Caki2 (cell line): Measurements from ENCODE around the gene FAM168A. TPM values are rescaled to one million over a fixed set of nuclear protein-coding genes. Genes with fewer than 3 reads are reported as not detected.

Source experiments
- DNase-seq: peaks from one replicate; pipeline ENCODE4 v3.0.0-alpha.2; 2015; ENCODE audit warnings: low read depth
- in situ Hi-C: cut with HindIII; loops from 2 replicates; pipeline ENCODE4 v1.10.0; 2016; ENCODE audit warnings: low sequenced_read_pairs, low pct_unique_long_range_greater_than_20kb, mixed read lengths
- total RNA-seq: library from RNA; depleted of rRNA; stranded (reverse); fragments of >200 nt; shearing (Covaris generic); gene quantifications from 2 replicates; pipeline ENCODE4 v1.2.3, GENCODE V29; 2014; ENCODE audit warnings: low replicate concordance

Gene FAM168A
- total RNA-seq, 1 experiment from 2014 or later = 9.2 TPM

DNA sequence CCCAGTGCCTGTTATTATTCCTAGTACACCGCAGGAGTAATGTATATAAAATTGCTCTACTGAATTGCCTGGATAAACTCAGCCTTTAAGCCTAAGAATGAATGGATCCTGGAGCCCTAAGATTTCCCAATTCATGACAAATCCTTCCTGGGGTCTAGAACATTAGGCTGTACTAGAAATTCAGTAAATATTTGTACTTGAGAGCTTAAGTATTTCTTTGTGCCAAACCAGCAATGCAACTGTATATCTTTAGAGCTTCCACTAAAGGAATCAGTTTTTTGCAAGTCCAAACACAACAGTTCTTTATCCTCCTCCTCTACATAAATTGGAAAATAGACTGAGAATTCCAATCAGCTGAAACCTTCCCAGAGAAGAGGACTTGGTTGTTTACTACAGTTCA lies 65.6 kb downstream of the FAM168A start:
- in situ Hi-C loops = no loop called here
- DNase-seq = no peak

DNA sequence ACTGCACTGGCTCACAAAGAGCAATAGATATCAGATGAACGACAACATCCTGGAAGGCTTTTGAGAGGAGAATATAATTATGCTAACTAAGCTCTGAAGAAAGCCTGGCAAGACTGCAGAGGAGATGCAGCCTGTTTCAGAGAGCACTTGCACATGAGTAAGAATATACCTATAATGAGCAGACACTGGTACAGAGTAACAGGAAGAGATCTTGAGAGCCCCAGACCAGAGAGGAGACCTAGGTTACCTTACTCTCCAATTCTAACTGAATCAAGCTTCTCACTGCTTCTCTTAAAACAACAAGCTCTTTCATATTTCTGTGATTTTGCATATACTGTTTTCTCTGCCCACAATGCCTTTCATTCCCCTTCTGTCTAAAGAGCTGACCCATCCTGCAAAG lies 66.5 kb downstream of the FAM168A start:
- in situ Hi-C loops = no loop called here
- DNase-seq = no peak

DNA sequence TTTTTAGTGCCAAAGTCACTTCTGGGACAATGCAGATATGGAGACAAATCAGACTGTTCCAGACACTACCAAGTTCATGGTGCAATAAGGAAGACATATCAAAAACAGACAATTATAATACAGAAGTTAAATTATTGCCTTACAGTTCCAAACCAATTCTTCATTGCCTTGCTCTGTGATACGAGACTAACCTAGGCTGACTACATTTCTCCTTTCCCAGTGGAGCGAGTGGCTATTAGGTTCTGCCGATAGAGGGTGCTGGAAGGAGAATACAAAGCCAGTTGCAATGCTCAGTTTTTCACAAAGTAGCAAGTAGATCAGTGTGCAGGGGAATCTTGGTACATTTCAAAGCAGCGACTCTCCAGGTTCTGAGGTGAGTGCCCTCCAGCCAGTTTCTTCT lies 67.8 kb downstream of the FAM168A start:
- in situ Hi-C loops = no loop called here

DNA sequence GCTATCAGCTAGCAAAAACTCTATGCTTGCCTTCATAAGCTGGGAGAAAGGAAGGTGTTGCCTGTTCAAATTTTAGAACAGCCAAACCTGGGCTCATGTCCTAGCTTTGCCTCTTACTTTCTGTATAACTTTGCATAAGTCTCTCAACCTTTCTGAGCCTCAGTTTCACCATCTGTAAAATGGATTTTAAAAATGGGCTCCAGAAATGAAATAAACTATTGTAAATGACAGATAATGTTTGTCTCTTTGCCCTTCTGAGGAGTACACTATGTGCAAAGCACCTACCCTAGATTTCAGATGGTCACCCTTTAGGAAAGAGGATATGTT lies 68.7 kb downstream of the FAM168A start:
- no peak for DNase-seq

More for the DNA sequence above, 67.8 kb downstream of the FAM168A start:
- no peak for DNase-seq

DNA sequence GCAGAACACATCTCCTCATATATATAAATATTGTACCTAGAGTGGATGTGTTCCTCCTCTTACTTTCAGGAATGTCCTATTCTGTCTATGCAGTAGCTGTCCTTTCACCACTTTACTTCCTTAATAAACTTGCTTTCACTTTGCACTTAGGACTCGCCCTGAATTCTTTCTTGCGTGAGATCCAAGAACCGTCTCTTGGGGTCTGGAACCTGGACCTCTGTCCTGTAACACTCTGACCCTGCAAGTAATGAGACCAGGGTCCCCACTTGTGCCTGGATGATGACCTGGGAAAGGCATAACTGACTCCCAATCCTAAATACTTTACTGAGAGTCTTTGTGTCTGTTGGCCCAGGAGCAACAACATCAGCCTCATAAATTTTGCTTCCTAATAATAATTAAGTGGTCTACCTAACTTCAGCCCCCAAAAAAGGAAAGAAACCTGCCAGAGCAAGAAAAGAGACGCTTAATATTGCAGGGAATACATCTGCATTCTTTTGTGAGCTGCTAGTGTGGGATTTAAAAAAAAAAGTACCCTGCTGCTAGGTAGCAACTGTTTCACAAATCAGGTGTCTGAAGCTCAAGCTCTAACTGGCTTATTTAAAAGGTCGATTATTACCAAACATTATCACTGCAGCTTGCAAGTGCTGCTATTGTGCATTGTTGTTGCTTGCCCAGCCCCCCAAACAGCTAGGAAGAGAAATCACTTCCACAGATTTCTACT lies 69.3 kb downstream of the FAM168A start:
- in situ Hi-C loops = no loop called here
- DNase-seq = no peak

More for the DNA sequence above, 68.7 kb downstream of the FAM168A start:
- in situ Hi-C loops = no loop called here

DNA sequence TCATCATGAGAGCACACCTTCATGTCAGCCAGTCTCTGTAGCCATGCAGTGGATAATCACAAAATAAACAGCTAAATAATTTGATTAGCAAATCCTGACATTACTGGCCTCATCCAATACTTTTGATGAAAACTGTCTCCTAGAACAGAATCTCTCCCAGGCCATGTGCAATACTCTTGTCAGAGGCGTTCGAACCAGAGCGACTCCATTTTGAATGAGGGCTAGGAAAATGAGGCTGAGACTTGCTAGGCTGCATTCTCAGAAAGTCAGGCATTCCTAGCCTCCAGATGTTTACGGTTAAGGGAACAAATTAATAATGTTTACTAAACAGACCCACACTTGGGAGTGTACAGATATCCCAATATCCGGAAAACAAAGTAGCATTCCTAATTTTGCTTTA lies 69.9 kb downstream of the FAM168A start:
- no peak for DNase-seq
- in situ Hi-C loops = no loop called here

DNA sequence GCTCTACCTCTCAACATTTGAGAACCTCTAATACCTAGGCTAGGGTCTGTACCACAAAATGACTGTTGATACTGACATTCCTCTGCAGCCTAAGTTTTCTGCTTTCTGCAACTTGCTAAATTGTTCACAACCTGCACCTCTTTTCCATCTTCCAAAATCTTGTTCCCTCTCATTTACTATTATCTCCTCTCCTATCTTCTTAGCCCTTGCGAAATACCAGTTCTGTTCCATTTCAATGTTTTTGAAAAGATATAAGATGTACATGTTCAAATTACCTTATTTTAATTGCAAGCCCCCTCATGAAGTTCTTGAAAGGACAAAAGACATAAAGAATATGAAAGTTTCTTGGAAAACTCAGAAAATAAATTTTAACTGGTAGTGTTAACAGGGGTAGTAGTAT lies 72.3 kb downstream of the FAM168A start:
- in situ Hi-C loops = no loop called here
- no peak for DNase-seq

DNA sequence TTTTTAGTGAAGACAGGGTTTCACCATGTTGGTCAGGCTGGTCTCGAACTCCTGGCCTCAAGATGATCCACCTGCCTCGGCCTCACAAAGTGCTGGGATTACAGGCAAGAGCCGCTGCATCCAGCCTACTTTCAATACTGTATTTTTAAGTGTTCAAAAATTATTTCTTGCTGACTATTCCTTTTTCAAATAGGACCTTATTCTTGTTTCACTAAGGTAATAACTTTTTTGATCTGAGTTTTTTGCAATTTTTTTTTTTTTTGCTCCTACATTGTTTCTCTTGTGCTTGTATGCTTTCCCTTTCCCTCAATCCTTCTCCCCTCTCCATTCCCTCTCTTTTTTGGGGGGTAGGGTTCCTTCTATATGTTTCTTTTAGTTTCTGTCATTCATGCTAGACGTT lies 73.1 kb downstream of the FAM168A start:
- in situ Hi-C loops = no loop called here
- no peak for DNase-seq

DNA sequence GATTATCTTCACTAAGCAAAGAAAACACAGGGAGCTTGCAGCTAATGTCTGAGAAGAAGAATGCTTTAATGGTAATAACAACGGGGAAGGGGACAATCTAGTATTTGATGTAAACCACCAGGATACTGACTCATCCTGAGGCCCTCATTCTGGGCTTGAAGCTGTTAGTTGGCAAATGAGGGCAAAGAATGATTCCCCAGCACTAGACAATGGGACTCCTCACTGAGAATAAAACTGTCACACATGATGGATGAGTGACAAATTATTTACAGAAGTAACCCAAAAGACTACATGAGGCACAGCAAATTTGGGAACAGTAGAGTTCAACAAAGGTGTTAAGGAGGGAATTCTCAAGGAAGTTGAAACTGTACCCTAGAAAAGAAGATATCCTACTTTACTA lies 76.3 kb downstream of the FAM168A start:
- peak; percentile 54 for DNase-seq
- in situ Hi-C loops = no loop called here

DNA sequence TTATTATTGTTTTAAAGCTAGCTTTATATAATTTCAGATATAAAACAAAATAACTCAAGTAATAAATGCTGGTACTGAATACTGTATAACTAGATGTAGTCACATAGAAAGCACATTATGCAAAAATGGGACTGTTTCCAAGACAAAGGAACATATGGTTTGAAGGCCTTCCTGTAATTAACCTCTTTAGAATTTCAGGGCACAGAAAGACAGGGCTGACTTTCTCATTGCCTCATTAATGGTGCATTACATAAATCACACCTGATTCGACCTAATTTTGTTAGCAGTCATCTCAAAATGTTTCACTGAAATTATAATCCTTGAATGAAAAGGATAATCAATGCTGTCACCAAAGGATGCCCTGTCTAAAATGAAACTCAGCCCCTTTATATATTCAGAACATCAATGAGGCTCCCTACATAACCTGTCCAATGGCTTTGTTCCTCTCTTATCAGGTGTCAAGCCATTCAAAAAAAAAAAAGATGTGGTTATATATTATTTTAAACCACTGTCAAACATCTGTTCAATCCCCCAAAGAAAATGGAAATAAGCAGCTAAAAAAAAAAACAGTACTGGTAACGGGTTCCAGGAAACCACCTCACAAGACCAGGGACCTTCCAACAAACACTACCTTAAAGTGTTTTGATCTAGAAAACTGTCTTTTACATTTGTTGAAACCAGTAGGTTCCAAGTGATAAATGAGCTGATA lies 77.4 kb downstream of the FAM168A start:
- in situ Hi-C loops = no loop called here

DNA sequence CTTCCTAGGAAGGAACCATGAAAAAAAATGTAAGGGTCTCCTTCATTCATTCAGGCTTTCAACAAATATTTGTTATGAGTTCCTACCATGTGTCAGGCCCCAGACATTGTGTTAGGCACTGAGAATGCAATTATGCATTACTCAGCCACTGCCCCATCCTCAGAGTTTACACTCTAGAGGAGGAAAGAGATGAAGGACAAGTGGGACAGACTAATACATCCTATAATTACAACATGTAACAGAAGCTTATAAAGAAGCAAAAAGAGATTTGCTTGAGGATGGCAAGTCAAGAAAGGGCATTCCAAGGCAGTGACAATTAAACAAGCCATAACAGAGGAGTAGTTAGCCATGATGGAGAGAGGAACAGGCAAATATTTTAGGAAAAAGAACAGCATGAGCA lies 78.6 kb downstream of the FAM168A start:
- no peak for DNase-seq
- in situ Hi-C loops = no loop called here

More for the DNA sequence above, 77.4 kb downstream of the FAM168A start:
- no peak for DNase-seq

DNA sequence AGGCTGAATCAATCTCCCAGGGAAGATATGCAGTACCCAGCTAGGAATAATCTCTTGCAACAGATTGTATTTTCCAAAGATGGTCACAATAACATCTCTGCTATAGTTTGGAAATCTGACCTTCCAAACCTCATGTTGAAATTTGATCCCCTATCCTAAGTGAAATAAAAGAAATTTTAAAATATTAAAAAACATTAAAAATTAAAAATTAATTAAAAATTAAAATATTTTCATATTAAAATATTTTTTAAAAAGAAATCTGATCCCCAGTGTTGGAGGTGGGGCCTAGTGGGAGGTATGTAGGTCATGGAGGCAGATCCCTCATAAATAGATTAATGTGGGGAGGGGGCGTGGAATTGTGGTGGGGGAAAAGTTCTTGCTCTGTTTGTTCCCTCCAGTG lies 79.7 kb downstream of the FAM168A start:
- DNase-seq = no peak
- in situ Hi-C loops = no loop called here

DNA sequence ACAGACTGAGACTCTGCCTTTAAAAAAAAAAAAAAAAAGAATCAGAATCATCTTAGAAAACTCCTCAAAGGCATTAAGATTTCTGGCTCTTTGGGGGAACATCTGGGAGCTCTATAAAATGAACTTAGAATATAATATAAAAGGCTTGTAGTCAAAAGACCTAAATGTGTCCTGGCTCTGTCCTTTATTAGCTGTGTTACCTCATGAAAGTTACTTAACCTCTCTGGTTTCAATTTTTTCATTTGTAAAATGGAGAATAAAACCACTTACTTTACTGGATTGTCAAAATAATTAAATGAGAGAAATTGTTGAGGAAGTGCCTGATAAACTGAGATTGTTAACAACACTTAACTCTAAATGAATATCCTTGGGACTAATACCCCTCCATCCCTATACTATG lies 81.8 kb downstream of the FAM168A start:
- in situ Hi-C loops = no loop called here
- no peak for DNase-seq

DNA sequence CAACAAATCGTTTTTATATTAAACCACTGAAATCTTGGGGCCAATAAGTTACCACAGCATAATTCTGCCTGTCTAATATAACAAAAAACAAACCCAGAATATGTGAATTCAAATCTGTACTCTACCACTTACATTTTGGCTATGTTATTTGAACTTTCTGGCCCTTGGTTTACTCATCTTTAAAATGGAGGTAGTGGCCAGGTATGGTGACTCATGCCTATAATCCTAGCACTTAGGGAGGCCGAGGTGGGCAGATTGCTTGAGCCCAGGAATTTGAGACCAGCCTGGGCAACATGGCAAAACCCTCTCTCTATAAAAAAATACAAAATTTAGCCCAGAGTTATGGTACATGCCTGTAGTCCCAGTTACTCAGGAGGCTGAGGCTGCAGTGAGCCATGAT lies 84.2 kb downstream of the FAM168A start:
- DNase-seq = no peak
- in situ Hi-C loops = no loop called here

DNA sequence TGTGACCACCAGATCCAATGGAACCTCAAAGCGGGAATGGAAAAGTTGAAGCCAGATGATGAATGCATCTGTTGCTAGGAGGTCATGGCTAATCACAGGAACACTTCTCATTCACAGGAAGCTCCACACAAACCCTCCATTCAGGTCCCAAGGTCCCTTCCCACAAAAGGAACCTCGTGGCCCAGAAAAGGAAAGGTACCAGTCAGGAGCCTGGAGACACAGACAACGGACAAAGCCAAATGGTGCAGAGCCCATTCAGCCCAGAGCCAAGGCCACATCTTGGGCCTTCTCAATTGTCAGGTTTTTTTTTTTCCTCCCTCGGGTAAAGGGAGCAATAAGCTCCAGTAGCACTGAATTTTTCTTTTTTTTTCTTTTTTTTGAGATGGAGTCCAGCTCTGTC lies 87.0 kb downstream of the FAM168A start:
- in situ Hi-C loops = no loop called here

DNA sequence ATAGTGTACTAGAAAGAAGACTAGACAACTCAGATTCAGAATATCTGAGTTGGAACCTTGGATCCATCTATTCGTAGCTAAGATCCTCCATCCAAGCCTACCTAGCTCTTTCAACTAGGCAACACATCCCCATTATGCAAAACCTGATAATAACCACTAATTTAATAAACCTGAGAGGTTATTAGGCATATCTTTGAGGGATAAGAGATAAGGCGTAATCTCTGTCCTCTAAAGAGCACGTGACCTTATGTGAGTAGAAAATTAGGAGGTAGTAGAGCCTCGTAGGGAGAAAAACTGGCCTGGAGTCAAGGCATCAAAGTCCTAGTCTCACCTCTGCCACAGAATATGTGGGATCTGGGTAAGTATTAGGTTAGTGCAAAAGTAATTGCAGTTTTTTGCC lies 87.8 kb downstream of the FAM168A start:
- DNase-seq = no peak
- in situ Hi-C loops = no loop called here

More for the DNA sequence above, 87.0 kb downstream of the FAM168A start:
- no peak for DNase-seq

DNA sequence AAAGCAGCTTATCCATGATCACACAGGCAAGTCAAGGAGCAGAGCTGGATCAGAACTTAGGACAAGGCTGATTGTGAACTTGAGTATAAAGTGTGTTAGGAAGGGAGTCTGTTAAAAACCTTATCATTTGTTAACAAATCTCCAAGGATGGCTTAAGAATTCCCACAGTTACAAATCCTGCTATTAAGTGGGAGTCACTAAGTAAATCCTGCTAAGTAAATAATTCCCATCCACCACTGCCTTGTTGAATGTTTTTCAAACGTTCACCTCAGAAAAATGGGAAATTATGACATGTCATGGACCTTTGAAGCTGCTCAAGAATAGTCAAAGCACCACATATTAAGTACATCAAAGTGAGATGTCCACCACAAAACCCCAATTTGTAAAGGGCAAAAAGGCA lies 88.7 kb downstream of the FAM168A start:
- no peak for DNase-seq
- in situ Hi-C loops = no loop called here

DNA sequence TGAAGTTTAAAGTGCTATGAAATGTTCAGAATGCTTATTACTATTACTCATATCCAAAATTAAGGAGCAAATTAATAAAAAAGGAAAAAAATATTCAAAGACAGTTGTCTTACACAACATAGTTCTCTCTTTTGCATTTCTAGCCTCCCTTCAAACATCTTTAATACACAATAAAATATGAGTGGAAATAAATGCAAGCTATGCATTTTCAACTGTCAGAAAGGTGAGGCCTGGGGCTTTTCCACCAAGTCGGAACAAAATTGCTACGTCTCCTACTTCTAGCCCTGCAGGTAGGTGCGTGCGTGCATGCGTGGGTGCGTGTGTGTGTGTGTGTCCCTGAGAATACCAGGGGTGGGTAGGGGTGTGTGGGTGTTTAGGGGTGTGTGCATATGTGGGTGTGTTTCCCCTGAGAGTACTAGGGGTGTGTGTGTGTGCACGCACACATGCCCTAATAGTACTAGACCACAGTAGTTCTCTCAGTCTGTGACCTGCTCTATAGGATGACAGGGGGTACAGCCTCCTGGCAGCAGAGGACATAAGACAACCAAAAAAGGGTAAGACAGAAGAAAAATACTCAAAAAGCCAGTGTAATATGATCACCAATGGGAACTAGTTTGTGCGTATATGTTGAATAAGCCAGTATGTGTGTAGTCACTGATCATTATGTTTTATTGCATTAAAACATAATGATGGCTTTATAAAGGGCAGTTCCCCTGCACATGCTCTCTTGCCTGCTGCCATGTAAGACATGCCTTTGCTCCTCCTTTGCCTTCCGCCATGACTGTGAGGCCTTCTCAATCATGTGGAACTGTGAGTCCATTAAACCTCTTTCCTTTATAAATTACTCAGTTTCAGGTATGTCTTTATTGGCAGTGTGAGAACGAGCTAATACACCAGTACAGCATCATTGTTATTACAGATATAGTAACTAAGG lies 89.4 kb downstream of the FAM168A start:
- no peak for DNase-seq
- in situ Hi-C loops = no loop called here

DNA sequence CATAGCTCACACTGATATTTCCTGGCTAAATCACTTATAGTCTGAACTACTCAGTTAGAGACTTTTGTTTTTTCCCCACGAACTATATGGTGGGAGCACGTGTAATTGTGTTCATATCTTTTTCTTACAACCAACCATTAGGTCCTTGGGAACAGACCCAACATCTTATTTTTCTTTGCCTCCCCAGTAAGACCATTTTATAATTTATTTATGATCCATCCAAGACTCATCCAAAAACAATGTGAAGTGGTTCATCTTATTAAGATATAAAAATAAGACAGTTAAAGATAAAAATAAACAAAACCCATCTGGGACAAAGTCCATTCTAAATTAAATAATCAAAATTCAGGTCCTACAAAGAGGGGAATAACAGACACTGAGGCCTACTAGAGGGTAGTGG lies 90.8 kb downstream of the FAM168A start:
- in situ Hi-C loops = no loop called here
- DNase-seq = no peak
